Epithelial cell of esophagus (primary cell): ENCODE measurements around the gene ANKMY2.

Experiments used
- DNase-seq: peaks from one replicate; pipeline ENCODE4 v3.0.0; 2010; ENCODE audit warnings: low read depth
- H3K4me3 ChIP-seq: 2 replicates; pipeline ENCODE4 v1.5.1; 2011; ENCODE audit warnings: mild to moderate bottlenecking, low read length, control low read depth
- CTCF ChIP-seq: IDR thresholded peaks from 2 replicates; pipeline ENCODE4 v1.5.1; 2011; ENCODE audit warnings: low read depth, mild to moderate bottlenecking, low read length, control low read depth, inconsistent platforms; ENCODE audit not compliant: insufficient read depth; ENCODE audit errors: missing control alignments

ANKMY2 gene

GRCh38 chr7:16626388-16626787, 19.2 kb downstream of the ANKMY2 start:
- no peak overlapping the region for H3K4me3 ChIP-seq
- no peak for DNase-seq
- TF ChIP-seq CTCF, result no peak

GRCh38 chr7:16619979-16620408, 25.6 kb downstream of the ANKMY2 start:
- no peak for TF ChIP-seq CTCF
- H3K4me3 ChIP-seq, result no peak overlapping the region
- peak; percentile 49 for DNase-seq

GRCh38 chr7:16616542-16616941, 29.0 kb downstream of the ANKMY2 start:
- TF ChIP-seq CTCF, result no peak
- DNase-seq, result no peak
- H3K4me3 ChIP-seq, result no peak overlapping the region

- no peak for TF ChIP-seq CTCF
- H3K4me3 ChIP-seq, result no peak overlapping the region
- no peak for DNase-seq
Observed at GRCh38 chr7:16616122-16616521, 29.4 kb downstream of the ANKMY2 start.

- H3K4me3 ChIP-seq, result no peak overlapping the region
- DNase-seq, result no peak
- TF ChIP-seq CTCF, result no peak
Observed at GRCh38 chr7:16615228-16615627, 30.3 kb downstream of the ANKMY2 start.

- no peak for TF ChIP-seq CTCF
- DNase-seq, result no peak
- no peak overlapping the region for H3K4me3 ChIP-seq
Observed at GRCh38 chr7:16611711-16612110, 33.8 kb downstream of the ANKMY2 start.

- TF ChIP-seq CTCF, result no peak
Observed at GRCh38 chr7:16609842-16610450, 35.6 kb downstream of the ANKMY2 start.

More at GRCh38 chr7:16609842-16610450, 35.6 kb downstream of the ANKMY2 start:
- no peak overlapping the region for H3K4me3 ChIP-seq
- no peak for DNase-seq
